Transverse colon (tissue), 4 donors: ENCODE measurements around the gene CNNM3.

Experiments used
- CTCF ChIP-seq, 5 experiments: fragments of 200-600 bp in 3 of 5; fragments of 450-650 bp in 2 of 5; sonication (generic) in 3 of 5; IDR thresholded peaks; 1 replicate in 2 of 5; 2 replicates in 3 of 5; pipeline ENCODE4 v1.5.1; 2016 to 2017; ENCODE audit warnings: antibody characterized with exemption in 5 of 5, inconsistent platforms in 3 of 5, mild to moderate bottlenecking in 2 of 5, moderate library complexity in 1 of 5
- EP300 ChIP-seq: sonication (generic); formaldehyde crosslinking; IDR thresholded peaks from one replicate; pipeline ENCODE4 v1.6.1; 2017; ENCODE audit warnings: antibody characterized with exemption, low read depth
- POLR2A ChIP-seq: fragments of 450-650 bp; IDR thresholded peaks from one replicate; pipeline ENCODE4 v1.6.1; 2016; ENCODE audit warnings: antibody characterized with exemption, mild to moderate bottlenecking, moderate library complexity
- POLR2AphosphoS5 ChIP-seq, 3 donors: sonication (generic); formaldehyde crosslinking; IDR thresholded peaks; one replicate each; pipeline ENCODE4 v1.6.1; 2016; ENCODE audit warnings: antibody characterized with exemption in 3 of 3

- TF ChIP-seq CTCF (IDR thresholded peaks at IDR 0.05) (no peak), POLR2A (no peak), POLR2AphosphoS5 (IDR thresholded peaks at IDR 0.05) (no peak), EP300 (no peak)
These were observed 542 bp upstream of the CNNM3 start for GRCh38 chr2:96815326-96816126.
